ENCODE measurements around the gene SNX7.
A peak's percentile ranks its signal among the peaks of the same experiment; 100 is the strongest.

Gene SNX7

GRCh38 chr1:98766255-98766654 is 104.7 kb downstream of the SNX7 start:
- DNase-seq (ENCODE audit: low read depth in 2 of 2) = no peak

GRCh38 chr1:98769162-98769561 is 107.6 kb downstream of the SNX7 start:
- no peak for DNase-seq (ENCODE audit: low read depth in 2 of 2)

GRCh38 chr1:98781906-98782305 is 120.4 kb downstream of the SNX7 start:
- no peak for DNase-seq (ENCODE audit: low read depth in 2 of 2)

- DNase-seq (ENCODE audit: low read depth in 2 of 2) = no peak
Measured at GRCh38 chr1:98783821-98784220, 122.3 kb downstream of the SNX7 start.

GRCh38 chr1:98791498-98791897 is 130.0 kb downstream of the SNX7 start:
- DNase-seq (ENCODE audit: low read depth in 2 of 2) = no peak

- no peak for DNase-seq (ENCODE audit: low read depth in 2 of 2)
Measured at GRCh38 chr1:98792123-98792522, 130.6 kb downstream of the SNX7 start.

GRCh38 chr1:98793136-98793535 is 131.6 kb downstream of the SNX7 start:
- DNase-seq (ENCODE audit: low read depth in 2 of 2) = no peak

GRCh38 chr1:98794196-98794886 is 132.8 kb downstream of the SNX7 start:
- peak in 1 of 2 donors; percentile 20 for DNase-seq (ENCODE audit: low read depth in 2 of 2)

GRCh38 chr1:98796049-98796448 is 134.5 kb downstream of the SNX7 start:
- no peak for DNase-seq (ENCODE audit: low read depth in 2 of 2)

GRCh38 chr1:98797506-98797905 is 136.0 kb downstream of the SNX7 start:
- DNase-seq (ENCODE audit: low read depth in 2 of 2) = no peak
